K562 (cell line): ENCODE results near the gene DDR1. TPM values are rescaled to one million over a fixed set of nuclear protein-coding genes. Genes with fewer than 3 reads are reported as not detected.

Source experiments
- CEBPG ChIP-seq, 3 experiments: fragments of 200-800 bp in 1 of 3; sonication (Bioruptor generic) in 1 of 3; sonication (generic) in 1 of 3; formaldehyde crosslinking in 1 of 3; IDR thresholded peaks in 2 of 3; conservative IDR thresholded peaks in 1 of 3; 2 replicates each; pipeline versions ENCODE4 v1.6.1 to v1.8.0; 2016 to 2022; ENCODE audit warnings: missing compliant biosample characterization in 2 of 3, missing genetic modification characterization in 2 of 3, mild to moderate bottlenecking in 1 of 3, missing genetic modification reagents in 1 of 3
- HDAC2 ChIP-seq: fragments of 450-650 bp; IDR thresholded peaks from 2 replicates; pipeline ENCODE4 v1.6.1; 2016; ENCODE audit warnings: mild to moderate bottlenecking
- KDM5B ChIP-seq: fragments of 200-600 bp; sonication (generic); IDR thresholded peaks from 2 replicates; pipeline ENCODE4 v1.6.1; 2012; ENCODE audit warnings: low read depth, mild to moderate bottlenecking, moderate library complexity, low read length, control low read depth, inconsistent platforms; ENCODE audit not compliant: insufficient replicate concordance
- MTA3 ChIP-seq: fragments of 450-650 bp; formaldehyde crosslinking; IDR thresholded peaks from 2 replicates; pipeline ENCODE4 v1.6.1; 2017; ENCODE audit warnings: mild to moderate bottlenecking, borderline replicate concordance
- POLR2B ChIP-seq: fragments of 450-650 bp; IDR thresholded peaks from 2 replicates; pipeline ENCODE4 v1.6.1; 2018; ENCODE audit warnings: low read depth; ENCODE audit not compliant: partially characterized antibody
- RB1 ChIP-seq: fragments of 450-650 bp; IDR thresholded peaks from 2 replicates; pipeline ENCODE4 v1.6.1; 2017; ENCODE audit warnings: low read depth, mild to moderate bottlenecking
- UBTF ChIP-seq, 2 experiments: IDR thresholded peaks; 2 replicates each; pipeline ENCODE4 v1.6.1; 2012; ENCODE audit warnings: improper control_type of control experiment in 2 of 2, low read depth in 2 of 2, low read length in 2 of 2, borderline replicate concordance in 1 of 2
- ZBTB17 ChIP-seq: fragments of 450-650 bp; formaldehyde crosslinking; IDR thresholded peaks from 2 replicates; pipeline ENCODE4 v1.4.0; 2020; ENCODE audit warnings: mild to moderate bottlenecking
- polyA plus RNA-seq, 8 experiments: library from polyadenylated mRNA; depleted of rRNA in 4 of 8; stranded (reverse) in 5 of 8; unstranded in 3 of 8; fragments of >200 nt; fragmentation: Nextera tagmentation in 2 of 8; fragmentation: Illumina TruSeq in 1 of 8; extraction: Ambion mirVana in 2 of 8; extraction: Trizol in 1 of 8; gene quantifications; 2 replicates each; pipeline versions ENCODE4 v1.2.1 to v1.2.3, GENCODE V29; 2011 to 2014; ENCODE audit warnings: inconsistent platforms in 1 of 8, missing spikeins in 1 of 8
- total RNA-seq, 7 experiments: library from RNA; depleted of rRNA in 6 of 7; stranded (reverse); fragments of >200 nt in 6 of 7; fragmentation: Illumina TruSeq in 2 of 7; extraction: Trizol in 2 of 7; gene quantifications; 2 replicates each; pipeline versions ENCODE4 v1.2.1 to v1.2.3, GENCODE V29; 2011 to 2021; ENCODE audit warnings: low replicate concordance in 1 of 7
- TF ChIP-seq, protein P1 (sequence below): fragments of 450-650 bp; formaldehyde crosslinking; IDR thresholded peaks from 2 replicates; pipeline ENCODE4 v1.4.0; 2020; ENCODE audit warnings: mild to moderate bottlenecking, moderate library complexity
- TF ChIP-seq, protein P2 (sequence below), 2 experiments: fragments of 450-650 bp; conservative IDR thresholded peaks; 2 replicates each; pipeline ENCODE4 v1.6.1; 2017; ENCODE audit warnings: mild to moderate bottlenecking in 2 of 2, moderate library complexity in 2 of 2
- TF ChIP-seq, protein P3 (sequence below): fragments of 250-450 bp; sonication (Bioruptor Pico); IDR thresholded peaks from 2 replicates; pipeline ENCODE4 v1.8.0; 2021; ENCODE audit warnings: borderline replicate concordance, mild to moderate bottlenecking, moderate library complexity; ENCODE audit not compliant: poor library complexity, severe bottlenecking
- TF ChIP-seq, protein P4 (sequence below): fragments of 150-350 bp; IDR thresholded peaks from 2 replicates; pipeline ENCODE4 v1.6.1; 2014; ENCODE audit warnings: low read depth, mild to moderate bottlenecking, low read length, borderline replicate concordance
- TF ChIP-seq, protein P5 (sequence below): sonication (generic); formaldehyde crosslinking; IDR thresholded peaks from 2 replicates; pipeline ENCODE4 v1.8.0; 2022; ENCODE audit warnings: missing genetic modification reagents, mild to moderate bottlenecking, moderate library complexity, borderline replicate concordance

The DDR1 gene
- total and polyA plus RNA-seq, 9 of the 15 experiments (the other 6 are each of a cell fraction or from before 2014, with no cell fraction given) = 1.4 to 44.6 (median 12.2) TPM

DNA sequence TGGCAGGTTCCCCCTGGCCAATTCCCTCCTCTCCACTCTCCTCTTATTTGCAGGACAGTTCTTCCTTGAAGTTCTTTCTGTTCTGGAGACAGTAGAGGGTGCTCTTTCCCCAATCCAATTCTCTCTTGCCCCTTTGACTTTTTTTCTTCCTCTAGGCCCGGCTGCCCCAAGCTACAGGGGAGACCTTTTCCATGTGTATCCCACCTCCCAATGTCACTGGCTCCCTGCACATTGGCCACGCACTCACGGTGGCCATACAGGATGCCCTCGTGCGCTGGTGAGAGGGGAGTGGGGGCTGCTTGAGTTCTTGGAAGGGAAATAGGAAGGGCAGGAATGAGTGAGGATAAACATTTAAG is 31.2 kb downstream of the DDR1 start (continued):
- TF ChIP-seq MTA3 = no peak
- no peak for TF ChIP-seq KDM5B
- TF ChIP-seq, protein P1, sequence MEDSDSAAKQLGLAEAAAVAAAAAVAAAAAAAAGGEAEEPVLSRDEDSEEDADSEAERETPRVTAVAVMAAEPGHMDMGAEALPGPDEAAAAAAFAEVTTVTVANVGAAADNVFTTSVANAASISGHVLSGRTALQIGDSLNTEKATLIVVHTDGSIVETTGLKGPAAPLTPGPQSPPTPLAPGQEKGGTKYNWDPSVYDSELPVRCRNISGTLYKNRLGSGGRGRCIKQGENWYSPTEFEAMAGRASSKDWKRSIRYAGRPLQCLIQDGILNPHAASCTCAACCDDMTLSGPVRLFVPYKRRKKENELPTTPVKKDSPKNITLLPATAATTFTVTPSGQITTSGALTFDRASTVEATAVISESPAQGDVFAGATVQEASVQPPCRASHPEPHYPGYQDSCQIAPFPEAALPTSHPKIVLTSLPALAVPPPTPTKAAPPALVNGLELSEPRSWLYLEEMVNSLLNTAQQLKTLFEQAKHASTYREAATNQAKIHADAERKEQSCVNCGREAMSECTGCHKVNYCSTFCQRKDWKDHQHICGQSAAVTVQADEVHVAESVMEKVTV (CRISPR knock-in tag) = peak; percentile 83
- TF ChIP-seq HDAC2 = no peak
- TF ChIP-seq, protein P2, sequence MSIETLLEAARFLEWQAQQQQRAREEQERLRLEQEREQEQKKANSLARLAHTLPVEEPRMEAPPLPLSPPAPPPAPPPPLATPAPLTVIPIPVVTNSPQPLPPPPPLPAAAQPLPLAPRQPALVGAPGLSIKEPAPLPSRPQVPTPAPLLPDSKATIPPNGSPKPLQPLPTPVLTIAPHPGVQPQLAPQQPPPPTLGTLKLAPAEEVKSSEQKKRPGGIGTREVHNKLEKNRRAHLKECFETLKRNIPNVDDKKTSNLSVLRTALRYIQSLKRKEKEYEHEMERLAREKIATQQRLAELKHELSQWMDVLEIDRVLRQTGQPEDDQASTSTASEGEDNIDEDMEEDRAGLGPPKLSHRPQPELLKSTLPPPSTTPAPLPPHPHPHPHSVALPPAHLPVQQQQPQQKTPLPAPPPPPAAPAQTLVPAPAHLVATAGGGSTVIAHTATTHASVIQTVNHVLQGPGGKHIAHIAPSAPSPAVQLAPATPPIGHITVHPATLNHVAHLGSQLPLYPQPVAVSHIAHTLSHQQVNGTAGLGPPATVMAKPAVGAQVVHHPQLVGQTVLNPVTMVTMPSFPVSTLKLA (conservative IDR thresholded peaks at IDR 0.05) = no peak
- TF ChIP-seq CEBPG (CRISPR knock-in tag; IDR thresholded peaks at IDR 0.05) = no peak
- no peak for TF ChIP-seq CEBPG (tag; conservative IDR thresholded peaks at IDR 0.05 in 1 of 2, IDR thresholded peaks at IDR 0.05 in 1 of 2)
- TF ChIP-seq RB1 = peak; percentile 13; the same call in 1 of the 2 replicates
- TF ChIP-seq, protein P3, sequence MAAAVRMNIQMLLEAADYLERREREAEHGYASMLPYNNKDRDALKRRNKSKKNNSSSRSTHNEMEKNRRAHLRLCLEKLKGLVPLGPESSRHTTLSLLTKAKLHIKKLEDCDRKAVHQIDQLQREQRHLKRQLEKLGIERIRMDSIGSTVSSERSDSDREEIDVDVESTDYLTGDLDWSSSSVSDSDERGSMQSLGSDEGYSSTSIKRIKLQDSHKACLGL (CRISPR knock-in tag) = no peak
- TF ChIP-seq POLR2B = no peak
- no peak for TF ChIP-seq ZBTB17 (CRISPR knock-in tag)
- TF ChIP-seq, protein P4, sequence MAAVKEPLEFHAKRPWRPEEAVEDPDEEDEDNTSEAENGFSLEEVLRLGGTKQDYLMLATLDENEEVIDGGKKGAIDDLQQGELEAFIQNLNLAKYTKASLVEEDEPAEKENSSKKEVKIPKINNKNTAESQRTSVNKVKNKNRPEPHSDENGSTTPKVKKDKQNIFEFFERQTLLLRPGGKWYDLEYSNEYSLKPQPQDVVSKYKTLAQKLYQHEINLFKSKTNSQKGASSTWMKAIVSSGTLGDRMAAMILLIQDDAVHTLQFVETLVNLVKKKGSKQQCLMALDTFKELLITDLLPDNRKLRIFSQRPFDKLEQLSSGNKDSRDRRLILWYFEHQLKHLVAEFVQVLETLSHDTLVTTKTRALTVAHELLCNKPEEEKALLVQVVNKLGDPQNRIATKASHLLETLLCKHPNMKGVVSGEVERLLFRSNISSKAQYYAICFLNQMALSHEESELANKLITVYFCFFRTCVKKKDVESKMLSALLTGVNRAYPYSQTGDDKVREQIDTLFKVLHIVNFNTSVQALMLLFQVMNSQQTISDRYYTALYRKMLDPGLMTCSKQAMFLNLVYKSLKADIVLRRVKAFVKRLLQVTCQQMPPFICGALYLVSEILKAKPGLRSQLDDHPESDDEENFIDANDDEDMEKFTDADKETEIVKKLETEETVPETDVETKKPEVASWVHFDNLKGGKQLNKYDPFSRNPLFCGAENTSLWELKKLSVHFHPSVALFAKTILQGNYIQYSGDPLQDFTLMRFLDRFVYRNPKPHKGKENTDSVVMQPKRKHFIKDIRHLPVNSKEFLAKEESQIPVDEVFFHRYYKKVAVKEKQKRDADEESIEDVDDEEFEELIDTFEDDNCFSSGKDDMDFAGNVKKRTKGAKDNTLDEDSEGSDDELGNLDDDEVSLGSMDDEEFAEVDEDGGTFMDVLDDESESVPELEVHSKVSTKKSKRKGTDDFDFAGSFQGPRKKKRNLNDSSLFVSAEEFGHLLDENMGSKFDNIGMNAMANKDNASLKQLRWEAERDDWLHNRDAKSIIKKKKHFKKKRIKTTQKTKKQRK = no peak
- TF ChIP-seq, protein P5, sequence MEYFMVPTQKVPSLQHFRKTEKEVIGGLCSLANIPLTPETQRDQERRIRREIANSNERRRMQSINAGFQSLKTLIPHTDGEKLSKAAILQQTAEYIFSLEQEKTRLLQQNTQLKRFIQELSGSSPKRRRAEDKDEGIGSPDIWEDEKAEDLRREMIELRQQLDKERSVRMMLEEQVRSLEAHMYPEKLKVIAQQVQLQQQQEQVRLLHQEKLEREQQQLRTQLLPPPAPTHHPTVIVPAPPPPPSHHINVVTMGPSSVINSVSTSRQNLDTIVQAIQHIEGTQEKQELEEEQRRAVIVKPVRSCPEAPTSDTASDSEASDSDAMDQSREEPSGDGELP = no peak
- TF ChIP-seq UBTF (IDR thresholded peaks at IDR 0.05; ENCODE audit: borderline replicate concordance in 1 of 2, low read depth in 2 of 2, low read length in 2 of 2) = 0 out of 4 replicates have a peak, but pooled peaks of 1 of the 2 experiments have one; percentile 21
